Left forelimb (tissue), 1 donor: ENCODE data around the gene FTCD.
"Not testable (repeated sequence)": the region's sequence is repeated elsewhere in the genome, so short reads cannot be mapped to it uniquely, and the experiment has no call there.

ENCODE experiments used
- DNase-seq: peaks from one replicate; pipeline ENCODE4 v3.0.0-alpha.2; 2018; ENCODE audit warnings: low spot score

The FTCD gene

DNA sequence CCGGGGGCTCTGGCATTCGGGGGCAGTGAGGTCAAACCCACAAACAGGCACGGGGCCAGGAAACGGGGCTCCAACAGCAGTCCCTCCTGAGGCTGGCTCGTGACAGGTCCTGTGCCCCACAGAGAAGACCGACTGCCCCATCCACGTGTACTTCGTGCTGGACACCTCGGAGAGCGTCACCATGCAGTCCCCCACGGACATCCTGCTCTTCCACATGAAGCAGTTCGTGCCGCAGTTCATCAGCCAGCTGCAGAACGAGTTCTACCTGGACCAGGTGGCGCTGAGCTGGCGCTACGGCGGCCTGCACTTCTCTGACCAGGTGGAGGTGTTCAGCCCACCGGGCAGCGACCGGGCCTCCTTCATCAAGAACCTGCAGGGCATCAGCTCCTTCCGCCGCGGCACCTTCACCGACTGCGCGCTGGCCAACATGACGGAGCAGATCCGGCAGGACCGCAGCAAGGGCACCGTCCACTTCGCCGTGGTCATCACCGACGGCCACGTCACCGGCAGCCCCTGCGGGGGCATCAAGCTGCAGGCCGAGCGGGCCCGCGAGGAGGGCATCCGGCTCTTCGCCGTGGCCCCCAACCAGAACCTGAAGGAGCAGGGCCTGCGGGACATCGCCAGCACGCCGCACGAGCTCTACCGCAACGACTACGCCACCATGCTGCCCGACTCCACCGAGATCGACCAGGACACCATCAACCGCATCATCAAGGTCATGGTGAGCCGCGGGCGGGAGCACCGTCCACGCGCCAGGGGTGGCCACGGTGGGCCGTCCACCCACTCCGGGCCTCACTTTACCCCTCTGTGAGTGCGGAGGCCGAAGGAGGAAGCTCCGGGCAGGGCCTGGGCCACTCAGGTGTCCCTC lies 43.3 kb downstream of the FTCD start:
- DNase-seq, result peak; percentile 61

DNA sequence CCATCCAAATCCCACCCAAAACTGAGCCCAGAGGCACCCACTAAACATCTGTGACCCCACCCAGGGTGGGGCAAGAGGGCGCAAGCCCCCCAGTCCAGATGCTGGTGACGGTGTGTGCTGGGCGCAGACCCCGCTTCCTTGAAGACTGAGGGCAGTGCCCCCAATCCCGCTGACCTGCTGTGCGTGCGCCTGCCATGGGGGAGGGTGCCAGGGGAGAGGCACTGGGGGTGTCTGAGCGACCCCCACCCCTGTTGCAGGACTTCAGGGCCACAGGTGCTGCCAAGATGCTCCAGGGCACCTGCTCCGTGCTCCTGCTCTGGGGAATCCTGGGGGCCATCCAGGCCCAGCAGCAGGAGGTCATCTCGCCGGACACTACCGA lies 44.2 kb downstream of the FTCD start:
- no peak for DNase-seq

DNA sequence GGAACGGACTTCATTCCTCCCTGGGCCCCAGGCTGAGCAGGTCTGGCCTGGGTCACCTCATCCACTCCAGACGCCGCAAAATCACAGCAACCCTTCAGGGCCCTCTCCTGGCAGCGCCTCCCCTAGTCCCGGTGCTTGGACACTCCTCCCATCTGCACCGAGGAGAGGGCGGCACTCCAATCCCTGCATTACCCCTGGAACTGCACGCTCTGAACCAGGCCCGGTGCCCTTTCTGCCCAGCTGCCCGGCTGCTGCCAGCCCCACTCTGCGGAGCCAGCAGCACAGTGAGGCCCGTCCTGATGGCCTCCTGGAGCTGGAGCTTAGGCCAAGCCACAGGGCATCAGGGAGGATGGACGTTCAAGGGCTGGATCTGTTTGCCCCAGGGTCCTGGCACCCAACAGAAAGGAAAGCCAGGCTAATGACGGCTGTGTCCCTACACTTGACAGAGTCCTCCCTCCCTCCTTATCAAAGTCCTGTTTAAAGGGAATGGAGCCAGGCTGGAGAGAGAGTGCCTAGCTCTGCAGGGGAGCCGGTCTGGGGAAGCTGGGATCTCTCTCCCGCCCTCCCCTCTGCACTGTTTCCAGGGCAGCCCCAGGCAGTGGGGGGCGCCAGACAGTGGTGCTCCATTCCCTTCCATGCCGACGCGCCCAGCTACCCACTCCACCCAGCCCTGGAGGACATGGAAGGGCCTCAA lies 44.7 kb downstream of the FTCD start:
- peak; percentile 56 for DNase-seq

DNA sequence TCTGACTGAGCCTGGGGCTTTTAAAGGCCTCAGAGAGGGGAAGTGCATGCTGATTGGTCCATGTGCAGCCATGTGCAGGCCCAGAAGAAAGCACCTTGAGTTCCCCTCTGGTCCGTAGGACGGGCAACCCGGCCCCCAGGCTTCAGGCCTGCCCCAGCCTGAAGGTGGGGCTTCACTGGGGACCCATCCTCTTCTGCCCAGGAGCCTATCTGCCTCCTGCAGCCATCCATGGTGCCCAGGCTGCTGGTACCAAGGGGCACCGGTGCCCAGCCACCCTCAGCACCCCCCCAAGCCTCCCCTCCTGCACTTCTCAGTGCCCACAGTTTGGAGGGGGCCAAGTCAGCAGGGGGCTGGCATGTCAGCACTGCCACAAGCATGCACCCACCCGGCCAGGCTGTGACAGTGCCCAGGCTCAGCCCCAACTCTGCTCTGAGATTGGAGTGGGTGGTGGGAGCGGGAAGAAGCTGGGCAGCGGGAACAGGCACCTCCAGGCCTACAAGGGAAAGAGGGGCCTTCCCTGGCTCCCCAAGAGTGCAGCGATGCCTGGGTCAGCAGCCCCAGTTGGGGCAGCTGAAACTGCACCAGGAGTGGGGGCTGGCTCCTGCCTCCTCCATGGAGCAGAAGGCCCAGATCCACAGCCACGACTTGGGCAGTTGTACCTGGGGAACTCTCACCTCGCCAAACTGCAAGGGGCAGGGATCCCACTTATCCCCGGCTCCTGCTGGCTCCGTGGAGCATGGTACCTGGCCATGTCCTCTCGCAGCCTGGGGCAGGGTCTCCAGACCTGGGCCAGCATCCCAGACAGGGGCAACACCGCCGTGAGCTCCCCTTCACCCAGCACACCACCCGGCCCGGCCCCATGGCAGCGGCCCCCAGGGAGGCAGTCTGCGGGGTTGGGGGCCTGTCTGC lies 45.8 kb downstream of the FTCD start:
- peak; percentile 55 for DNase-seq

DNA sequence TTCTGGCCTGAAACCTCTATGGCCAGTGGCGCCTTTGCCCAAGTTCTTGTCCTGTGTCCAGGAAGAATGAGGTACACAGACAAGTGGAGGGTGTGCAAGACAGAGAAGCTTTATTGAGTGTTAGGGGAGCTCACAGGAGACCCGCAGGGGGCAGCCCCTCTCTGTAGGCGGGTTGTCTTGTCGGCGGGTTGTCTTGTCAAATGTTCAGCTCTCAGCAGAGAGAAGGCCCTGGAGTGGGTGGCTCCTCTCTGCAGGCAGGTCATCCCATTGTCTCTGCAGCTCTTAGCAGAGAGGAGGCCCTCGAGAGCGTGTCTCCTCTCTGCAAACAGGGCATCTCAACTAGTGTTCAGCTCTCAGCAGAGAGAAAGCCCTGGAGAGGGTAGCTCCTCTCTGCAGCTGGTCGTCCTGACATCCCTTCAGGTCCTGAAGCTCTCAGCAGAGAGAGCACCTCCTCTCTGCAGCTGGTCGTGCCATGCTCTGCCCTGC lies 46.5 kb downstream of the FTCD start:
- peak; percentile 56 for DNase-seq

DNA sequence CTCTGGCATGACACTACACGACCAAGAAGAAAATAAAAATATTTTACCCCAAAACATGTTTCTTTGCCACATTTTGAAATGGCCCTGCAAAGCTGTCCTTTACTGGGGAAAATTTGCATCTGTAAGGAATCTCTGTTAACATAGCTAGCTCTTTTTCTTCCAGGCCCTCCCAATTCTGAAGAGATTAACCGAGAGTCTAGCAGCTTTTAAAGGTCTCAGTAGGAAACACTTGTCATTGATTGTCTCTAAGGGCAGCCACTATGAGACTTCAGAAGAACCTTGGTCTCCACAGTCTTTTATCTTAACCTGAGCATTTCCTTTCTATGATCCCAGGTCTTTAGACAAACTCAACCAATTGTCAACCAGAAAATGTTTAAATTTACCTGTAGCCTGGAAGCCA lies 48.0 kb downstream of the FTCD start:
- not testable (repeated sequence) for DNase-seq

DNA sequence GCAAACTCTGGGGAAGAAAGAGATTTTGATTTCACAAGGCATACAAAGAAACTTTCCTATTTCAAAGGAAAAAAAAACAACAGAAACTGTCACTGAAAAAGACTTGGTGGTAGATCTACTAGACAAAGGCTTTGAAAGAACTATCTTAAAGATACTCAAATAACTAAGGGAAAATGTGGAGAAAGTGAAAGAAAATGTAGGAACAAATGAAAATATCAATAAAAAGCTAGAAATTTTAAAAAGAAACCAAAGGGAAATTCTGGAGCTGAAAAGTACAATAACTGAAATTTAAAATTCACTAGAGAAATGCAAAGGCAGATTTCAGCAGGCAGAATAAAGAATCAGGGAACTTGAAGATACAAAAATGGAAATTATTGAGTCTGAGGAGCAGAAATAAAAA lies 51.3 kb downstream of the FTCD start:
- no peak for DNase-seq

DNA sequence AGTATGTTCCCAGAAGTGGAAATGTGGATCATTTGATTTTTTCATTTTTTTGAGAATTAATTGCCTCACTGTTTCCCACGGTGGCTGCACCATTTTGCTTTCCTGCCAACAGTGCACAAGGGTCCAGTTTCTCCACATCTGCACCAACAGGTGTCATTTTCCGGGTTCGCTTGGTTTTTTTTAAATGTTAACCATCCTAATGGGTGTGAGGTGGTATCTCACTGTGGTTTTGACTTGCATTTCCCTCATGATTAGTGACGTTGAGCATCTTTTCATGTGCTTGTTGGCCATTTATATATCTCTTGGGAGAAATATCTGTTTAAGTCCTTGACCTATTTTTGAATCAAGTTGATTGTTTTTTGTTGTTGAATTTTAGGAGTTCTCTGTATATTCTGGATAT lies 54.5 kb downstream of the FTCD start:
- peak; percentile 38 for DNase-seq

DNA sequence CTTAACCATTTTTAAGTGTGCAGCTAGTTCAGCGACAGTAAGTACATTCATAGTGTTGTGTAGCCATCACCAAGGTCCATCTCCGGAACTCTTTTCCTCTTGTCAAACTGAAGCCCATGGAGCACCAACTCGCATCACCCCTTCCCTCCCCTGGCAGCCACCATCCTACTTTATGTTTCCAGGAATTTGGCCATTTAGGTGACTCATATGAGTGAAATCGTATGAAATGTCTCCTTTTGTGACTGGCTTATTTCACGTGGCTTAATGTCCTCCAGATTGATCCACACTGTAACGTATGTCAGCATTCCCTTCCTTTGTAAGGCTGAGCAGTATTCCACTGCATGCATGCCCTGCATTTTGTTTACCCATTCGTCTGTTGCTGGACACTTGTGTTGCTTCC lies 55.0 kb downstream of the FTCD start:
- DNase-seq, result peak; percentile 41

DNA sequence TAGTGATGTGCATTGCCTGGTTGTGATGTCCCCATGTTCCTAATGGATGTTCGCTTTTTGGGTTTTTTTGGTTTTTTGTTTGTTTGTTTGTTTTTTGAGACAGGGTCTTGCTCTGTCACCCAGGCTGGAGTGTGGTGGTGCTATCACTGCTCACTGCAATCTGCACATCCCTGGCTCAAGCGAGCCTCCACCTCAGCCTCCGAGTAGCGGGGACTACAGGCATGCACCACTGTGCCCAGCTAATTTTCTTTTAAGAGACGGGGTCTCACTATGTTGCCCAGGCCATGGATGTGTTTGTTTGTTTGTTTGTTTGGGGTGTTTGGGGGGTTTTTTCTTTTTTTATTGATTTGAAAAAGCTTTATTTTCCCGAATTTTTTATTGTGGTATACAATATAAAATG lies 55.4 kb downstream of the FTCD start:
- peak; percentile 45 for DNase-seq

DNA sequence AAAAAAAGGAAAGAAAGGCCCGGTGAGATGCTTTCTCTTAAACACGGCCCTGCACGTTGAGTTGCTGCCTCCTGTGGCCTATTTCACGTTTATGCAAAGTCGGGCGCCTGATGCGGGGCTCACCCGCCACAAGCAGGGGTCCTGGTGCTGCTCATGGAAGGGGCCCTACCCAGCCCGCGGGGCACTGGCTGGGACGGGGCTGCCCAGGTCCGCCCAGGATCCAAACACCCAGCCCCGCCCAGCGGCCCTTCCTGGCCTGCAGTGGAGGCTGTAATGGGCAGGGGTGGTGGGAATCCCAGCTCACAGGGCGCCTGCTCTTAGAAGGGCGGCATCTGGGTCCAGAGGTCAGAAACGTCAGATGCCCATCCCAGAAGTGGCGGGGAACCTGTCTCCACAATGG lies 55.9 kb downstream of the FTCD start:
- peak; percentile 71 for DNase-seq

DNA sequence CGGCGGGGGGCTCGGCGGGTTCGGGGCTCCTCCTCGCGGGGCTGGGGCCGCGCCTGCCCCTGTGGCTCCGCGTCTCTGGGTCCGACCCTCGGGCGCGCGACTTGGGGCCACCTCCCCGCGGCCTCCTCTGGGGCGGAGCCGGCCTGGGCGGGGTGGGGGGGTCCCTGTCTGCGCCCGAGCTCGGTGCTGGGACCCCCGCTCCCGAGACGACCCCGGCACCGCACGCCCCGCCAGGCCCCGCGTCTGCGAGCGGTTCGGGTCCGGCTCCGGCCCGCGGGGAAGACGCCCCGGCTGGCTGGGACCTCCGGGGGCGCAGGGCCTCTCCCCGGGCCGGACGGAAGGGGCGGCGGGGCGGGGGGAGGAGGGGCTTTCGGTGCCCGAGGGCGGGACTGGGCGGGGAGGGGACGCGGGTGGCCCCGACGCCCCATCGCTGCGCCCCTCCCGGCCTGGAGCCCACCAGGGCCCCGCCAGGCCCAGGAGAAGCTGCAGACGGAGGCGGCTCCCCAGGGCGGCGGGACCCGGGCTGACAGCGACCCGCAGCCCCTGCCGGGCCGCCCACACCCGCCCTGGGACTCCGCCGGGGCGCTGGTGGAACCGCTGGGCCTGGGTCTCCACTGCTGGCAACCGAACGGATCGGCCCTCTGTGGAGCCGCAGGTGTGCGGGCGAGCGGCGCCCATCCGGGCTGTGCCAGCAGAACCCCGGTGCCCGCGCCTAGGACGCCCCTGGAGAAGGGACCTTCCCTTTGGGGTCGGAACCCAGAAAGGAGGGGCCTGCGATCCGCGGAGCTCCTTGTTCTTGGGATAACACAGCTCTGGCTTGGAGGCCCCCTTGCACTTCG lies 56.9 kb downstream of the FTCD start:
- DNase-seq, result peak; percentile 78

DNA sequence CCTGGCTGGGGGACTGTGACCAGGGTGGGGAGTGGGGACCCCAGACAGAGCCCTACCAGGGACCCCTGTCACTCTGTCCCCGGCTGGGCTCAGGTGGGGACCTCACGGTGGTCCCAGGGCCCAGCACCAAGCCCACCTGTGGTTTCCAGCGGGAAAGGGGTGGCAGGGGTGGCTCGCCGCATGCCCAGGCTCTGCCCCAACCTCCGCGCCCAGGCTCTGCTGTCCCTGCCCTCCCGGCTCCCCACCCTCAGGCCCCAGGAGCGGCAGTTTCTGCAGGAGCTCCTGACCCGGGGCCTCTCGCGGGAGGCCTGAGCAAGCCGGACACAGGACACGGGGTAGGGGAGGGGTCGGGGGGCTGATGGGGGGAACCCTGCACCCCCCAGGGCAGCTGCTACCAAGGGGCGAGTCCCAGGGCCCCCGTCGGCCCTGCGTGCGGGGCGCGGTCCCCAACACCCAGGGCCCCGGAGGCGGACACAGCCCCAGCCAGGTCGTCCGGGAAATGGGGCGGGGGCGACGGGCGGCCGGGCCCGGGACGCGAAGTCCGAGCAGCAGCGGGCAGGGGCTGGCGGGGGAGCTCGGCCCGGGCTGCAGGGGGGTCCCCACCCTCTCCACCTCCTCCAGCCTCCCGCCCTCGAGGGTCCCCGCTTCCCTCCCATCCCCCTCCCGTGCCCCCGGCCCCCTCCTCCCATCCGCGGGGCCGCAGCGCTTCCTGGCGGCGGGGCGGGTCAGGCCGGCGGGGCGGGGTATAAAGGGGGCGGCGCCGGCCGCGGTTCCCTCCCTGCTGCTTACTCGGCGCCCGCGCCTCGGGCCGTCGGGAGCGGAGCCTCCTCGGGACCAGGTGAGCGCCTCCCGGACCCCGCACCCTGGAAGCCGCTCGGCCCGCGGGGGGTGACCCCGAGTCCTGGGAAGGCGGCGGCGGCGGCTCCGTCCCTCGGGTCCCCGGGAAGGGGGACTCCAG lies 57.8 kb downstream of the FTCD start, which contains the start of gene COL6A2:
TSS of gene COL6A2 (plus strand) at position 777 of the 958 bp plus-strand sequence.
- peak; percentile 89 for DNase-seq

DNA sequence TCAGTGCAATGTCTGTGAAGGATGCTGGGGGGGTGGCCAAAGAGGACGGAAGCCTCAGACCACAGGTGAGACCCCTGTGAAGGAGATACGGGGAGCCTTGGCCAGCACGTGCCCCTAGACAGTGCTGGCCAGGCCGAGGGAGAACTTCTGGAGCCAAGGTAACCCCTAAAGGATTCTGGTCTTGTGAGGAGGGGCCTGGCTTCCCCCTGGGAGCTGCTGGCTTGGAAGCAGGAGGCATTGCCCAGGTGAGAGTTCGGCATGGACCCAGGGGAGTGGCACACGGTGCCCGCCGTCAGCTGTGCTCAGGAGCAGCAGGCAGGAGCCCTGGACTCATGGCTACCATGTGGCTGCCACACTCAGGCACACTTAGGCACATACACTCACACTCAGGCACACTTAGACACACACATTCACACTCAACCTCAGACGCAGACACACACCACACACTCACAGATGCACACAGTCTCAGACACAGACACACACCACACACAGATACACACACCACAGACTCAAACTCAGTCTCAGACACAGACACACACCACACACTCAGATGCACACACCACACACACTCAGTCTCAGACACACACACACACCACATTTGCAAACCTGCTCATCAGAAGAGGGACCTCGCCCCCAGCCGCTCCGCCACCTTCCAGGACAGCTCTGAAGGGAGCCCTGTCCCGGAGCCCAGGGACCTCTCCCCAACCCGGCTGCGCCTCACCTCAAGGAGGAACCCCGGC lies 58.6 kb downstream of the FTCD start:
- peak; percentile 50 for DNase-seq

DNA sequence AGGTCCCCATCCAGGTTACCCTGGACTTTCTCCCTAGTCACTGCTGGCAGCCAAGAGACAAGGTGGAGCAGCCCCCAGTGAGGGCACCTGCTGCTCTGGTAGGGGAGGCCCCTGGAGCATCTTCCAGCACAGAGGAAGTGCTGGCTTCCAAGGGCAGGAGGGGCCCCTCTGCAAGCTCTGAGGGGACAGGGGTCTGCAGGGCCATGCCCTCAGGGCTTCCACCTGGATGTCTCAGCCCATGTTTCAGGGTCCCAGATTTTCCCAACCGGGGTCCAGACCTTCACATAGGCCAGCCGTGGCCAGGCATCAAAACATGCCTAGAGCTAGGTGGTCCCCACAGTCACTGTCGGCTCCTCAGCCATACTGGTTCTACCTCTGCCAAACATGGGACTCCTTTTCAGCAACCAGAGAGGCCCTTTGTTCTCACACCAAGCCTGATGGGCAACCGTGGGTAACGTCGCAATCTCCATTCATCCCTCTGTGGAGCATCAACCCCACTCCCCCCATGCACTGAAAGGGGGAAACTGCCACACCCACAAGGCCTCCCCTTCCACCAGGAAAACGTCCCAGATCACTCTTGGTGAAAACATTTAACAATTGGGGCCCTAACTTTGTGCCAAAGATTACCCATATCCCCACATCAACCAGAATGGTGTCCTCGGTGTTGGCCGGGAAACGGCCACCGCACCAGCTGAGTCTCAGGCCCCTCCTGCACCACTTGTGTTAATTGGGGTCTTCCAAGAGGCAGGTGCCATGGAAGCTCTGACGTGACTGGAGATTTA lies 59.4 kb downstream of the FTCD start:
- peak; percentile 68 for DNase-seq

DNA sequence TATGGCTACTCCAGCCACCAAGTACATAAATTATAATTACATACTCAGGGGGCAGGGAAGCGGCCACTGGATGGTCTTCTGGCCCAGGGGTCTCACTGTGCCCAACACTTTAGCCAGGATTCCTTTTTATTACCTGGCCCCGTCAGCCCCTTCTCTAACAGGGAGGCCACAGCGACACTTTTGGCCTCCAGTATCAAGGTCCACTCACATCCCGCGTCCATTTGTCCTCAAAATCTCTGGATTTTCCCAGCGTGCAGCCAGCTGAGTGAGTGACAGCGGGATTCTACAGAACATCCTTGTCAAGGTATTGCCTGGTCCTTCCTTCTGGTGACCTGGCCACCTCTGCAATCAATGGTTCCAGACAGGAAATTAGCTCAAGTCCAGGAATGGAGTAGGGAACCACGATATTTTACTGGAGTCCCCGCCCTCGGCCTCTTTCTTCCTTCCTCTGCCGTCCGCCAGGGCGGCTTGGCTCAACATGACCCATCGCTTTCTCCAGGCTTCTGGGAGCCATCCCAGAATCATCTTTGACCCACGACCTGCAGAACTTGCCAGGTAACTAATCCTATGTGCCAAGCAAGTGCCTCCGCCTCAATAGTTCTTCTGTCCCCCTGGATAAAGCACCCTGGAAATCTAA lies 60.2 kb downstream of the FTCD start:
- DNase-seq, result peak; percentile 46

DNA sequence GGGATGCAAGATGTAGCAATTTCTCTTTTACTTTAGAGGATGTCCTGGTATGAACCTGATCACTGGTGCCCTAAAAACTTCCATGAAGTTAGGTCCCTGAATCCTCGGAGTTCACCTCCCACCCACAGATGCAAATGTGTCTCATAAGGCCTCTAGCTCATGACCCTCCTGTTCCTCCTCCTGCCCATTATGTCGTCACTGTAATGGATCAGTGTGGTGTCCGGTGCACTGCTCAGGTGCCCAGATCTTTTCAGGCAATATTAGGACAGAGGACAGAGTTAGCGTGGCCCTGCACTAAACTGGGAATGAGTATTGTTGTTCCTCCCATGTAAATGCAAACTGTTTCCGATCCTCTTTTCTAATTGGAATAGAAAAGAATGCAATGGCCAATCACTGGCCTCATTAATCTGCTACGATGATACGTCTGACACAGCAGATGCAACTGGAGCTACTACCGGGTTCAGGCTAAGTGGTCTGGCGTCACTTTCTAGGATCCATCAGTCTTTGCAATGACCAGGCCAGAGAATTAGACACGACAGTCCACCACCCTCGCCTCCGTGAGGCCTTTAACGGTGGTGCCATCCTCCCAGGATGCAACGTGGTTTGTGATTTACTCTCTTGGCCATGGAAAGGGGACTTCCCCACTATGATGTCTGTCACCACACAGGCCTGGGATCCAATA lies 60.8 kb downstream of the FTCD start:
- DNase-seq, result peak; percentile 34
